PFSK-1 (cell line): Measurements from ENCODE around the gene USP44.

Experiments used
- FOXP2 ChIP-seq: optimal IDR thresholded peaks from 2 replicates; pipeline ENCODE3; 2011; ENCODE audit warnings: borderline replicate concordance, control low read depth, inconsistent platforms; ENCODE audit not compliant: insufficient read depth; ENCODE audit errors: extremely low read length, extremely low read depth
- POLR2AphosphoS5 ChIP-seq: IDR thresholded peaks from 2 replicates; pipeline ENCODE4 v1.6.1; 2012; ENCODE audit warnings: low read depth, mild to moderate bottlenecking, control low read depth, low read length, moderate library complexity
- SIN3A ChIP-seq: IDR thresholded peaks from 2 replicates; pipeline ENCODE4 v1.6.1; 2012; ENCODE audit warnings: mild to moderate bottlenecking, low read length, moderate library complexity, borderline replicate concordance; ENCODE audit not compliant: insufficient read depth
- TAF1 ChIP-seq: IDR thresholded peaks from 2 replicates; pipeline ENCODE4 v1.6.1; 2012; ENCODE audit warnings: low read length, control low read depth, borderline replicate concordance; ENCODE audit not compliant: insufficient read depth
- TF ChIP-seq, protein P1 (sequence below), 2 experiments: IDR thresholded peaks; 2 replicates each; pipeline versions ENCODE4 v1.6.1 to v1.8.0; 2011 to 2012; ENCODE audit warnings: low read depth in 2 of 2, low read length in 2 of 2, control low read depth in 1 of 2, inconsistent platforms in 1 of 2, mild to moderate bottlenecking in 1 of 2, moderate library complexity in 1 of 2; ENCODE audit not compliant: insufficient read depth in 1 of 2

DNA sequence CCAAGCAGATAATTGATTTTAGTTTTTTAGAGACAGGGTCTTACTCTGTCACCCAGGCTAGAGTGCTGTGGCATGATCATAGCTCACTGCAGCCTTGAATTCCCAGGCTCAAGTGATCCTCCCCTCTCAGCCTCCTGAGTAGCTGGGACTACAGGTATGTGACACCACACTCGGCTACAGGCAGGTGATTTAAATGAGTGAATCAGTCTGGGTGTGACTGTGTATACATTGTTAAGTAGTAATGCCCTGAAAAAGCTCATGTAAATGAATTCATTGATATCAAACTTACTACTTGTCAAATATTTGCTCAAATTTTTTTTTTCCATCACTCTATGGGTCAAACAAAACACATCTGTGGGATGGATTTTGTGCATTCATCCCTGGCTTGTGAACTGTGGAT, 6.3 kb upstream of the USP44 start:
- TF ChIP-seq TAF1: no peak
- TF ChIP-seq POLR2AphosphoS5: no peak
- TF ChIP-seq, protein P1, sequence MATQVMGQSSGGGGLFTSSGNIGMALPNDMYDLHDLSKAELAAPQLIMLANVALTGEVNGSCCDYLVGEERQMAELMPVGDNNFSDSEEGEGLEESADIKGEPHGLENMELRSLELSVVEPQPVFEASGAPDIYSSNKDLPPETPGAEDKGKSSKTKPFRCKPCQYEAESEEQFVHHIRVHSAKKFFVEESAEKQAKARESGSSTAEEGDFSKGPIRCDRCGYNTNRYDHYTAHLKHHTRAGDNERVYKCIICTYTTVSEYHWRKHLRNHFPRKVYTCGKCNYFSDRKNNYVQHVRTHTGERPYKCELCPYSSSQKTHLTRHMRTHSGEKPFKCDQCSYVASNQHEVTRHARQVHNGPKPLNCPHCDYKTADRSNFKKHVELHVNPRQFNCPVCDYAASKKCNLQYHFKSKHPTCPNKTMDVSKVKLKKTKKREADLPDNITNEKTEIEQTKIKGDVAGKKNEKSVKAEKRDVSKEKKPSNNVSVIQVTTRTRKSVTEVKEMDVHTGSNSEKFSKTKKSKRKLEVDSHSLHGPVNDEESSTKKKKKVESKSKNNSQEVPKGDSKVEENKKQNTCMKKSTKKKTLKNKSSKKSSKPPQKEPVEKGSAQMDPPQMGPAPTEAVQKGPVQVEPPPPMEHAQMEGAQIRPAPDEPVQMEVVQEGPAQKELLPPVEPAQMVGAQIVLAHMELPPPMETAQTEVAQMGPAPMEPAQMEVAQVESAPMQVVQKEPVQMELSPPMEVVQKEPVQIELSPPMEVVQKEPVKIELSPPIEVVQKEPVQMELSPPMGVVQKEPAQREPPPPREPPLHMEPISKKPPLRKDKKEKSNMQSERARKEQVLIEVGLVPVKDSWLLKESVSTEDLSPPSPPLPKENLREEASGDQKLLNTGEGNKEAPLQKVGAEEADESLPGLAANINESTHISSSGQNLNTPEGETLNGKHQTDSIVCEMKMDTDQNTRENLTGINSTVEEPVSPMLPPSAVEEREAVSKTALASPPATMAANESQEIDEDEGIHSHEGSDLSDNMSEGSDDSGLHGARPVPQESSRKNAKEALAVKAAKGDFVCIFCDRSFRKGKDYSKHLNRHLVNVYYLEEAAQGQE (IDR thresholded peaks at IDR 0.05; ENCODE audit: insufficient read depth in 1 of 2, low read depth in 2 of 2, low read length in 2 of 2): no peak
- no peak for TF ChIP-seq SIN3A
- TF ChIP-seq FOXP2: no peak
